GM12864 (cell line): ENCODE data around the gene TNS2.

ENCODE experiments used
- DNase-seq: peaks from one replicate; pipeline ENCODE4 v3.0.0-alpha.2; 2011; ENCODE audit warnings: low read depth
- H3K4me3 ChIP-seq: 2 replicates; pipeline ENCODE4 v1.5.1; 2011; ENCODE audit warnings: mild to moderate bottlenecking, low read depth, low read length, control low read depth
- CTCF ChIP-seq: IDR thresholded peaks from 2 replicates; pipeline ENCODE4 v1.5.1; 2011; ENCODE audit warnings: low read depth, mild to moderate bottlenecking, moderate library complexity, low read length, control low read depth, inconsistent platforms; ENCODE audit errors: missing control alignments

TNS2 gene

DNA sequence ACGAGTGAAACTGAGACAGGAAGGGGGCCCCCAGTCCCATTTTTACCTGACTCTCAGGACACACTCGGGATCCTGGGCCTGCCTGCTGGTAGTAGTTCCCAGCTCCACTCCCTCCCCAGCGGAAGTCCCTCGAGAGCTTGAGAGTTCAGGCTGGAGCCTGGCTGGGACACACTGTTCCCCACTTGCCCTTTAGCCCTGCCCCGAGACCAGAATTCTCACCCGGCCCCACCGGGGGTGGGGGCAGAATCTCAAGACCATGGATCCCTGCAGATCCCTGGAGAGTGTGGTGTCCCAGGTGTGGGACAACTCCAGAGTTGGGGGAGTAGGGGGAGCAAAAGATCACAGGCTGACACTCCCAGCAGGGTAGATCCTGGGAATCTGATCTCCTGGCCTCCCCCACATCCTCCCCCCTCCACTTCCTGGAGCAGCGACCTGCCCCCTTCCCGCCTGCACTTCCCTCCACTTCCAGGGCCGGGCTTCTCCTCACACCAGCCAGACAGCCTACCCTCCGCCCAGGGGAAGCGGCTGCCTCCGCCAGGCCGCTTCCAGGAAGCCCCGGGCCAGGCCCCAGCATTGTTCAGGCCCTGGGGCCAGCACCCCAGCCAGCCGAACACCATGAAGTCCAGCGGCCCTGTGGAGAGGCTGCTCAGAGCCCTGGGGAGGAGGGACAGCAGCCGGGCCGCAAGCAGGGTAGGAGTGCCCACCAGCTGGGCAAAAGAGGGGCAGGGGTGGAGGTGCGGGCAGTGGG lies at the start of gene TNS2:
TNS2 (plus strand) TSS at position 495 of the 748 bp plus-strand sequence; CDS start at position 616, 121 bp downstream.
- no peak within 1 kb of the TSS for H3K4me3 ChIP-seq
- no peak for TF ChIP-seq CTCF
- no peak for DNase-seq

GRCh38 chr12:53004178-53004577 lies 45.7 kb upstream of the TNS2 start:
- no peak for DNase-seq
- H3K4me3 ChIP-seq = no peak overlapping the region
- TF ChIP-seq CTCF = no peak

DNA sequence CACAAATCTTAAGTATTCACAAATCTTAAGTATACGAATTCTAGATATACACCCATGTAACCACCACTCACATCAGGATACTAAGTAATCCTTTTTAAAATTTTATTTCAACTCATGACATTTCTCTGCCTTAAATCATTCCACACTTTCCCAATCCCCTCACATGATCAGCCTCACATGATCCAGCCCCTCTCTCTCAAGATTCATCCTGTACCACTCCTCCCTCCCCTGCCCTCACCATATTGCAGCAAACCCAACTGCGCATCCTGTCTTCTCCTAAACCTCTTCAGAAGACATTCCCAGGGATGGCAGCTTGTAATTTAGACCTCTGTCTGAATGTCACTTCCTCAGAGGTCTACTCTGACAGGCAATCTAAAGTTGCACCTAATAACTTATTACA lies 45.3 kb upstream of the TNS2 start:
- no peak for DNase-seq
- no peak overlapping the region for H3K4me3 ChIP-seq

DNA sequence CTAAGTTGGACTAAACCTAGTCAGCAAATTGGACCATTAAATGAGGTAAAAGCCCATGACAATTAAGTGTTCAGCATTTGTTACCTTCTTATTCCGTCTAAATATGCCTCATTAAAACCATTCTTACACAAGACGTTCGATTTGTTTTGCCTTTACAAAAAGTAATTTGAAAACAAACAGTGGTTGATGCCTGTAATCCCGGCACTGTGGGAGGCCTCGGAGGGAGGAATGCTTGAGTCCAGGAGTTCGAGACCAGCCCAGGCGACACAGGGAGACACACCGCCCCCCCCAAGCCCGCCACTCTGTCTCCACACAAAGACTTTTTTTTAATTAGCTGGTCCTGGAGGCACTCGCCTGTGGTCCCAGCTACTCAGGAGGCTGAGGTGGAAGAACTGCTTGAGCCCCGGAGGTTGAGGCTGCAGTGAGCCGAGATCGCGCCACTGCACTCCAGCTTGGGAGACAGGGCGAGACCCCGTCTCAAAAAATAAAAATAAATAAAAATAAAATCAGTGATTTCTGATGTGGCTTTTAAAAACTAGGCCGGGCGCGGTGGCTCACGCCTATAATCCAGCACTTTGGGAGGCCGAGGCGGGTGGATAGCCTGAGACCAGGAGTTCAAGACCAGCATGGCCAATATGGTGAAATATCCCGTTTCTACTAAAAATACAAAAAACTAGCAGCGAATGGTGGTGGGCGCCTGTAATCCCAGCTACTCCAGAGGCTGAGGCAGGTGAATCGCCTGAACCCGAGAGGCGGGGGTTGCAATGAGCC lies 44.5 kb upstream of the TNS2 start:
- no peak for TF ChIP-seq CTCF
- DNase-seq = no peak
- peak overlapping the region; percentile 74 for H3K4me3 ChIP-seq

More for the DNA sequence above, 45.3 kb upstream of the TNS2 start:
- TF ChIP-seq CTCF = no peak

- H3K4me3 ChIP-seq = peak within 1 kb of the TSS; percentile 94
- peak; percentile 99 for DNase-seq
- TF ChIP-seq CTCF = no peak
These were observed 43.7 kb upstream of the TNS2 start, which contains the start of gene EIF4B for GRCh38 chr12:53005986-53006809. TSS of gene EIF4B (plus strand) at chr12:53006456. CDS start at chr12:53006484, 28 bp downstream.

DNA sequence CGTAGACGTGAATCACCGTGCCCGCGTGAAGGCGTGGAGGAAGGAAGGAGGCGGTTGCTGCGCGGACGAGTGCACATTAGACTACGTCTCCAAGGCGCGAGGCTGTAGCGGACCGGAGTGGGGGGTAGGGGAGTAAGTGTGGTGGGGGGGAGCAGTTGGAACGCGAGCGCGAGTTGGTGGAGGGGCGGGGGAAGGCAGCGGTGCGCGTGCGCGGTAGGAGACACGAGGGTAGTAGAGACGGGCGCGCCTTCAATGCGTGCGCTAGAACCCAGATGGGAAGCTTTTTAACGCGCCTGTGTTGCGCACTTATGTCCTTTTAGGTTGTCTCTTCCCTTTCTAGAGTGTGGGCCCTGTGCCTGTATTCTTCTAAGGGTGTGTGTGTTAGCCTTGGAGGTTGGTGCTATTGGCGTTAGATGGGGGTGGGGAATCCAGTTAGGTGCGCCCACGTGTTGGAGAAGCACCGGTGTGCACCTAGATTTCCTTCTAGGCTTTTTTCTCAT lies 43.0 kb upstream of the TNS2 start:
- peak; percentile 49 for DNase-seq
- peak overlapping the region; percentile 94 for H3K4me3 ChIP-seq
- TF ChIP-seq CTCF = no peak
